HG03135 (cell line): Measurements from ENCODE around the gene DCUN1D1.
"Not testable (repeated sequence)": the region's sequence is repeated elsewhere in the genome, so short reads cannot be mapped to it uniquely, and the experiment has no call there.

ENCODE experiments used
- ATAC-seq: cut with Tn5 transposase; IDR thresholded peaks from one replicate; pipeline ENCODE4 v1.9.1; 2021; ENCODE audit warnings: mild to moderate bottlenecking, moderate library complexity; ENCODE audit not compliant: unreplicated experiment

DCUN1D1 gene

DNA sequence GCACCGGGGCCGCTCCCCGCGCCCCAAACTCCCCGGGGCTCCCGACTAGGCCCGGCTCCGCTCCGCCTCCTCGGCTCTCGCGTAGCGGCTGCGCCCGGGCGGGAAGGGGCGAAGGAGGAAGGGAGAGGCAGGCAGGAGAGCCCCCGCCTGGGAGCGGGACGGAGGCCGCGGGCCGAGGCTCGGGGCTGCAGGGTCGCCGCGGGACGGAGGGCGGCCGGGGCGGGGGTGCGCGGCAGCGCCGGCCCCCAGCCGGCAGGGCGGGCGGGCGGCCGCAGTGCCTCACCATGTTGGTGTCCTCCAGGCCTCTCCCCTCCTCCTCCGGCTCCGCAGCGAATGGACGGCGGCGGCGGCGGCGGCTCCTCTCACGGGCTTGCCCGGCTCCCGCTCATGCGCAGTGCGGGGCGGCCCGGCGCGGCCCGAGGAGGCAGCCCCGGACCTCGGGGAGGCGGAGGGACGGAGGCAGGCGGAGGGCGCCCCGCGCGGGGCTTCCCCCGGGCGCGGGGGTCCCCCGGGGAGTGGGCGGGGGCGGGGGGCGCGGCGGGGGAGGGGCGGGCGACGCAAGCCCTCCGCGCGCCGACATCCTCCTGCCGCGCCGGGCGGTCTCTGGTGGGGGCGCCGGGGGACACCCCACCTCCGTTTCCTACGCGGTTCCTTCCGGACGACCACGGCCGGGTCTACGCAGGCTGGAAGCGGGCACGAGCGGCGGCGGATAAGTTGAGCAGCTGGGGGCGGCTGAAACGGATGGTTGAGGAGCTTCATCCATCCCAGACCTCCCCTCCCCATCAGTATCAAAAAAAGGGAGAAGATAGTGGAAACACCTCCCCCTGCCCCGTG, at the start of gene DCUN1D1:
DCUN1D1 (minus strand) TSS at position 335 of the 834 bp plus-strand sequence; CDS start at position 286, 49 bp downstream.
- peak; percentile 90 for ATAC-seq

DNA sequence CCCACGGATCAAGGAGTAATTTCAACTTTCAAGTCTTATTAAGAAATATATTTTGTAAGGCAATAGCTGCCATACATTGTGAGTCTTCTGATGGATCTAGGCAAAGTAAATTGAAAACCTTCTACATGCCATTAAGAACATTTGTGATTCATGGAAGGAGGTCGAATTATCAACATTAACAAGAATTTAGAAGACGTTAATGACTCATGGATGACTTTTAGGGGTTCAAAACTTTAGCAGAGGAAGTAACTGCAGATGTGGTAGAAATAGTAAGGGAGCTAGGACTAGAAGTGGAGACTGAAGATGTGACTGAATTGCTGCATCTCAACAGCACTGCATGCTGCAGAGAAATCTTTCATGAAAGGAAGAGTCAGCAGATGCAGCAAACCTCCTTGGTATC, 48.1 kb upstream of the DCUN1D1 start:
- ATAC-seq, result no peak

DNA sequence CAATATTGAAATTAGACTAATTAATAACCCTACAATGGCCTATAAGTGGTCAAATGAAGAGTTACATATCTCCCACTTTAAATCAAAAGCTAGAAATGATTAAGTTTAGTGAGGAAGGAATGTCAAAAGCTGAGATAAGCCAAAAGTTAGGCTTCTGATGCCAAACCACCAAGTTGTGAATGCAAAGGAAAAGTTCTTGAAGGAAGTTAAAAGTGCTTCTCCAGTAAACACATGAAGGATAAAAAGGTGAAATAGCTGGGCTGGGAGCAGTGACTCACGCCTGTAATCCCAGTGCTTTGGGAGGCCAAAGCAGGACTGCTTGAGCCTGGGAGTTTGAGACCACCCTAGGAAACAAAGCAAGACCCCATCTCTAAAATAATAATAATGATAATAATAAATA, 46.9 kb upstream of the DCUN1D1 start:
- ATAC-seq, result no peak

DNA sequence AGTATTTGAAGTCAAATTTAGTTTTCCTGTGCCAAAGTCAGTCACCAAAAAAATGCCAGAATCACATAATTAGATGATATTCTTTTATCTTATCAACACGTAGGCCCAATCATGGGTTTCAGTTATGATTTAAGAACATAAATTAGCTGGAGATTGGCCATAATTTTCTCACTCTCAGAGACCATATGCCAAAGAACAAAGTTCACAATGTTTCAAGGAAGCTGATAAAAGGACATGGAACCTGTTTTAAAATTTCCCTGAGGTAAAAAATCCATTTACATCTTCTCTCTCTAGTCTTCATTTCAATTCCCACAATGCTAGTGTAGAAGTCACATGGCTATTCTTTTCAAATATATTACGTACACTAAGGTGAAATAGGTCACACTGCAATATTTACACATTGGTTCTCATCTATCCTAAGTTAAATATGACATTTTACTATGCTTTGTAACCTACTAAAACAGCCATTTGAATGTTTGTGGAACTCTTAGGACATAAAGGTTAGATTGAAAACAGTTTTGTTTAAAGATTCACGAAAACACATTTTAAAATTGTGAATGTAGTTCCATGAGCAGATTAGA, 42.7 kb upstream of the DCUN1D1 start:
- no peak for ATAC-seq

DNA sequence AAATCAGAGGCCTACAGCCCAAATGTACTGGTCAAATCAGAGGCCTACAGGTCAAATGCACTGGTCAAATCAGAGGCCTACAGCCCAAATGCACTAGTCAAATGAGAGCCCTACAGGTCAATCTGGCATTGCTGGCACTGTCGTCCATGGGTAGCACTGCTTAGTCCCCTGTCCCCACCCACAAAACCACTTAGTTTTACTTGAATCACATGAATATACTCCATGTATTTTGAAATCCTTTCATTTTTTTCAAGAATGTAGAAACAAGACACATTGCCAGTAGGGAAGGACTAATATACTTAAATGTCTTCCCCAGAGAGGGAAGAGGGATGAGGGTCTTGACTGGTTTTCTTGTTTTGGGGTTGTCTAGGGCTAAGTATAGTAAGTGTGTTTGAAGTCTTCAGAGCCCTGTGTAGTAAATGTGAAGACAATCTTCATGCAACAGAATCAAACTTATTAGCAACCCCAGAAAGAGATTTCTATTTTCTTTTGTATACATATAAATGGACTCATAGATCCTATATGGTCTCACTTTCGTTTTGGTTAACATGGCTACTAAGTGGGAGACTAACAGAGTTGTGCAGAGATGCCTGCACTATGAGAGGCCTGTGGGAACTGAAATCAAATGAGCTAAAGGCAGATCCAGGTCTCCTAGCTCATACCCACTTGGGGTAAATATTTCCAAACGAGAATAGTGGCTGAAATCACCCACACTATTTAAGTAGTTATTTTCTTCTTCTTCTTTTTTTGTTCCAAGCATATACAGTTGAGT, 38.3 kb upstream of the DCUN1D1 start:
- ATAC-seq, result no peak

DNA sequence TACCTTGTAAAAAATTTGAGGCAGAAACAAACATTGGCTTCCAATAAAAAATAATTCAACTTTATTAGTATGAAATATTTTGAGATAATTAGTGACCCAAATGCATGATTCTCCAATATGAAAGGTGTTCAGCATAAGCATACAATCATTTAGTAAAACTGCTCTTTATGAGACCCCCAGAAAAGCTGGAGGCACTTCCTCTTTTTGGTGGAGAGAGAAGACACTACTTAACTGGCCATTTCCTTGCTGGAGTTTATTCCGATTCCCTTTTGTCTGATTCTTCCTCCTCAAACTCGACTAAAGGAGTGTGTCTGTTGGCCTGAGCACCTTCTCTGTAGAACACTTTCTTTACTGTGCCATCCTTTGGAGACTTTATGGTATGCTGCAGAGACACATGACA, 34.8 kb upstream of the DCUN1D1 start:
- no peak for ATAC-seq

DNA sequence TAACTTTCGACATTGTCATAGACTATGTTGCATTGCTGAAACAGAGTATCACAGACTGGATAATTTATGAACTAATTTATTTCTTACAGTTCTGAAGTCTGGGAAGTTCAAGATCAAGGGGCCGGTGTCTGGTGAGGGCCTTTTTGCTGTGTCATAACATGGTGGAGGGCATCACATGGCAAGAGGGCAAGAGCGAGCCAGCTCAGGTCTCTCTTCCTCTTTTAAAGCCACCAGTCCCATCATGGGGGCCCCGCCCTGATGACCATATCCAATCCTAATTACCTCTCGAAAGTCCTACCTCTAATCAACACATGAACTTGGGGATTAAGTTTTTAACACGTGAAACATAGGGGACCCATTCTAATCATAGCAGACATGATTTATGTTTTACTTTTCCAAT, 33.5 kb upstream of the DCUN1D1 start:
- ATAC-seq, result no peak

DNA sequence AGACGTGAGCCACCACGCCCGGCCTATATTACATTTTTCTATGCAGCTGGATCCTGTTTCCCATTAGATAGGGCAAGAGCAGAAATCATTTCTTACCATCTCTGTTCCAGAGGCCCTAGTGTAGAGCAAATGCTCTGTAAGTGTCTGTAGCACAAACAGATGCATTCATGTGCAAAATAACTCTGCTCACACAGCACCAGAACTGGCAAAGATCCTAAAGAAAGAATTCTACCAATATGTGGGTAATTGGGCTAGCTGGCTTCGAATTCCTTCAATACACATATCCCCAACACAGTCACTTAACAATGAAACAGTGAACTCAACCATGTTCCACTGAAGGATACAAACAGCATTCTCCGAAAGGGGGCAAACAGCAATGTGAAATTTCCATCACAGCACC, 32.7 kb upstream of the DCUN1D1 start:
- no peak for ATAC-seq

DNA sequence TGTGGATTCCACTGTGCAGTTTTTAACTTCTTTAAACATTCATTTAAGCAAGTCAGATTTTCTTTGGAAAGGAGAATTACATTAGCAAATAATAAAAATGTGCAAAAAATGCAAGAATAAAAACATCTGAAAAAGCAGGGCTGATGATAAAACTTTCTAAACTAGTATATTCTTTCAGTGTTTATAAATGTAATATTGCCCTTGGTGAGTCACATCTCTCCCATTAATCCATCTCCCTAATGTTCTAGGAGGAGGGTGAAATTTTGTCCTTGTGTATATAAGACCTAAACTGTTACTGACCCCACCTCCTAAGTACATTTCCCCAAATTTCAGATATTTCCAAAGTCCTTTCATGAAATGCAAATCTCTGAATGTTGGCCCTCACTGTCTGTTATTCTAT, 28.5 kb upstream of the DCUN1D1 start:
- ATAC-seq, result no peak

DNA sequence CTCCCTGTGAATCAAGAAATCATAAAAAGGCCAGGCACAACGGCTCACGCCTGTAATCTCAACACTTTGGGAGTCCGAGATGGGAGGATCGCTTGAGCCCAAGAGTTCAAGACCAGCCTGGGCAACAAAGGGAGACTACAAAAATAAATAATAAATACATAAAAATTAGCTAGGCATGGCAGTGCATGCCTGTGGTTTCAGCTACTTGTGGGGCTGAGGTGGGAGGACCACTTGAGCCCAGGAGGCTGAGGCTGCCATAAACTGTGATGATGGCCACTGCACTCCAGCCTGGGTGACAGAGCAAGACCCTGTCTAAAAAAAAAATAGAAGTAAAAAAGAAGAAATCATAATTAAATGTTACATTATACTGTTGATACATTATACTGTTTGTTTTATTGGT, 28.0 kb upstream of the DCUN1D1 start:
- no peak for ATAC-seq

DNA sequence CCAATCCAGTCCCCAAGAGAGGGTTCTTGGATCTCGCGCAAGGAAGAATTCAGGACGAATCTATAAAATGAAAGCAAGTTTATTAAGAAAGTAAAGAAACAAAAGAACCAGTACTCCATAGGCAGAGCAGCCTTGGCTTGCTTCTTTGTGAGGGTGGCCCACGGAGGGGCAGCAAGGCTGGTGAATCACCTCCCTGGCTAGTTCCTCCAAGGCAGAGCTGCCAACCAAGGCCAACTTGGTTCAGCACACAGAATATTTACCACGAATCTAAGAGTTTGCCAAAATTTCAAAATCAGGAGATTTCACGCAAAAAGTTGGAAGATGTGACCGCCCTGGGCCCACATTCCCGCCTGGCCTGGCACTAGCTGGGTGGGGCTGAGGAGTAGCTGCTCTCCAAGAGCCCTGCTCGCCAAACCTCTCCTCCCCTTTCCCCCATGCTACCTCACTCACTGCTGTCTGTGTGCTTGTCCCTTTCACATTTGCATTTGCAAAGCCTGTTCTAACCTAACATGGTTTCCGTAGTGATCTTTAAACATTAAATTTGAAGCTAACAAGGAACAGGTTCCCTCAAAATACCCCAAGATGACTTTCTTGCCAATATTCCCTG, 26.2 kb upstream of the DCUN1D1 start:
- ATAC-seq, result no peak

DNA sequence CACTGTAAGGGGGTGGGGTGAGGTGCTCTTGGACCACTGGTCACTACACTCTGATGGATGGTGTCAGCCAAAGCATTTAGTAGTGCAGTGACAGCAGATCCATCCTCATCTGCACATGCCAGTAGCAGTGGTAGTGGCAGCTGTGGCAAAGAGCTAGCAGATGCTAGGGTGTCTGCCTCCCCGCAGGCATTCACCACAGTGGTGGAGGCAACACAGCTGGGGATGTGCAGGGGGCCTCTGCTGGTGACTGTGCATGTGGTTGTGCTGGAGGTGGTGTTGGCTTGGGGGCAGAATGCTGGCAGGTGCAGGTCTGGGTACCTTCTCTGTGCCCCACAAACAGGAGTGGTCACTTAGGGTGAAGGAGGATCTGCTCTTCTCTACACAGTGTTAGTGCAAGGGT, 19.4 kb upstream of the DCUN1D1 start:
- no peak for ATAC-seq

DNA sequence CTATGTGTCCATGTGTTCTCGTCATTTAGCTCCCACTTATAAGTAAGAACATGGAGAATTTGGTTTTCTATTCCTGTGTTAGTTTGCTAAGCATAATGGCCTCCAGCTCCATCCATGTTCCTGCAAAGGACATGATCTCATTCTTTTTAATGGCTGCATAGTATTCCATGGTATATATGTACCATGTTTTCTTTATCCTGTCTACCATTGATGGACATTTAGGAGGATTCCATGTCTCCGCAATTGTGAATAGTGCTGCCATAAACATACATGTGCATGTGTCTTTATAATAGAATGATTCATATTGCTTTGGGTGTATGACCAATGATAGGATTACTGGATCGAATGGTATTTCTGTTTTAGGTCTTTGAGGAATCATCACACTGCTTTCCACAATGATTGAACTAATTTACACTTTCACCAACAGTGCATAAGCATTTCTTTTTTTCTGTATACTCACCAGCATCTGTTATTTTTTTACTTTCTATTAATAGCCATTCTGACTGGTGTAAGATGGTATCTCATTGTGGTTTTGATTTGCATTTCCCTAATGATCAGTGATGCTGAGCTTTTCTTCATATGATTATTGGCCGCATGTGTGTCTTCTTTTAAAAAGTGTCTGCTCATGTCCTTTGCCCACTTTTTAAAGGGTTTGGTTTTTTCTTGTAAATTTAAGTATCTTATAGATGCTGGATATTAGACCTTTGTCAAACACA, 13.3 kb upstream of the DCUN1D1 start:
- ATAC-seq, result not testable (repeated sequence)

DNA sequence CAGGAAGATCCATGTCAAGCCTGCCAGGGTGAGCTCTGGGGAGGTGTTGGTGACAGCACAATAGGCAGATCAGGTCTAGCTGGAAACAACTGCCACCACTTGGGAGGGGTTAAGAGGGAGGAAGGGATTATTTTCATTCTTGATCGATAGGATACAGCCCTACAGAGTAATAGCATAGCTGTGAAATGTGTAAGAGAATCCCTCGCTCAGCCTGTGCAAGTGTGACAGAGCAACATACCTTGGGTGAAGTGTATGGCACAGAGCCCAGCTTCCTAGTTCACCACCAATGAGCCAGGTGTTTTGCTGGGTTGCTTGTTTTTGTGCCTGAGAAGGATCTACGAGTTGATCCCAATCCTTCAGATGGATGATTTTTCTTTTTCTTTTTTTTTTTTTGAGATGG, 9.2 kb upstream of the DCUN1D1 start:
- ATAC-seq, result no peak

DNA sequence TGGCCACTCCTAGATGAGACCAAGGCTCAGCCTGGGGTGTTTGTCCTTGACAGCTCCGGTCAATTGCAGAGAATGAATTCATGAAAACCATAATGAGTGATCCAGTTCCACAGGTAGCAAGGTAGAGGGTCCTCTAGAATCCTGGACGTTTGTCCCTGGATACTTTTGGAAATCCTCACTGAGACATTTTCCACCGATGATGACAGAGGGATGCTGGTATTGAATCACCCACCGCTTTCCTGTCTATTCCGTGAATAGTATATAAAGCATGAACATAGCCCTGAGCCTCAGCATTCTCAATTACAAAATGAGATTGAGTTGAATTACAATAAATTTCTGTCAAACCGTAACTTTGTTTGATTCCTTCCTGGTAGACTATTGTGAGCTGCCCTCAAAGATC, 5.7 kb upstream of the DCUN1D1 start:
- no peak for ATAC-seq

DNA sequence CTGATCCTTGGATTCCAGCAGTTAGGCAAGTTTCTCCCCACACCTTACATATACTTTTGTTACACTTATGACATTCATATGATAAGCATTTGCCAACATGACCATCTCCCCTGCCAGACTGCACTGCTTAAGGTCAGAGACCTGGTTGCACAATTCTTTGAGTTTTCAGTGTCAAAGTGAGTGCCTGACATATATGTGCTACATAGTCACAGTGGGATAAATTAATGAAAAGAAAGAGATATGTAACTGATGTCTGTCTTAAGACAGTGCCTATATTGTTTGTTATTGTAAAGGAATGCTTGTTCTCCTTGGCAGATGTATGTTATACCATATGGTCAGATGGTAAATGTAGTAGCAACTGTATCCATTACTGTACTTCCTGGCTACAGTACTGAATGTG, 3.5 kb upstream of the DCUN1D1 start:
- ATAC-seq, result no peak

DNA sequence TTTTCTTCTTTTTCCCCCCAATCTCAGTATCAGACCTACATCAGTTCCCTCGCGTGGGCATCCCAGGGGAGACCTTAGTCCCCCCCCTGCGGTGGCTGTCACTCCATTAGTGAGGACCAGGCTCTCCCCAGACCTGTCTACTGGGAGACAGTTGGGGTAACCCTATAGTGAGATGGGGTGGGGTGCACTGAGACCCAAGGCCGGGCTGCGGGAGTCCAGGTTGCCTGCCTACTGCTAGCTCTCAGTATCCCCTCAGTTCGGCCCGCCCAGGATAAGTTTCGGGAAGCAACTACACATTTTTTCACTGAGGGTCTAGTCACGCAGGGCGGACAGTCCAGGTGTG, 671 bp upstream of the DCUN1D1 start:
- ATAC-seq, result no peak

DNA sequence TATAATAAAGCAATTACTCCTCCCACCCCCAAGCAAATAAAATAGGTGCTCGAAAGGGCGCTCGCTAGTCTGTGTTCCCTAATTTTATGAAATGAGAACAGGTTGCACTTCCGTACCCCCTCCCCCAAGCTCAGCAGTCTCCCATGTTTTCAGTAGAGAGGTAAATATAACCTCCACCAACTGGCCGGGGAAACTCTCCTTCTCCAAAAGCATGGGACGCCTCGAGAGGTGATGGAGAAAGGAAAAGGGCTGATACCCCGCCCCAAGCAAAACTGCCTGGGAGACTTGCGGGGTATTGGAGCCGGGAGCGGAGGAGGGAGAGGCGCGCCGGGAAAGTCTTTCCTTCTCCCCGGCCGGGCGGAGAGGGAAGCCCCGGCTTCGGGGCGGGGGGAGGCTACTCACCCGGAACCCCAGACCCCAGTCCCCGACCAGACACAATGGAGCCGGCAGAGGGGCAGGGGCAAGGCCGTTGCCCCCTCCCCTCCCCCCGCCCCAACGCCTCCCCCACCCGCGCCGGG, 605 bp downstream of the DCUN1D1 start:
- peak; percentile 11 for ATAC-seq

DNA sequence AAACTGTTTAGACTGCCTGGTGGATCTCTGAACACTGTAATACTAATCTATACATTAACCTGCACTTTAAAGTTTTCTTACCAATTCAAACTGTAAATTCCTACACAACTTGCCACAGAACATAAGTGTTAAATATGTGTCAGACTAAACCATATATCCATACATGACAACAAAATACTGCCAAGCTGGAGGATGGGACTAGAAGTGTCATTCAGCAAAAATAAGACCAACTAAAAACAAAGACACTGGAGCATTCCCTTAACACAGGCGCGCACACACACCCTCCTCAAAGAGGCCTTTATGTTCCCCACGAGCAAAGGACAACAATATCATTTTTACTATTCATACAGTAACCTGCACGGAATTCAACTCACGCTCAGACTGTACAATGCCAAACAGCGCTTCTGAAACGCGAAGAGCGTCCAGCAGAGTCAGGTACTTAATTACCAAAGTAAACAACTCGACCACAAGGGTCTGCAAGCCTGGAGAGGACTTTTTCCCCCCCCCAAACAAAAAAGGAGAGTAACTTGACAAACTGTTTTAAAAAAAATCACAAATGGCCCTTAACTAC, 1.1 kb downstream of the DCUN1D1 start:
- ATAC-seq, result no peak

DNA sequence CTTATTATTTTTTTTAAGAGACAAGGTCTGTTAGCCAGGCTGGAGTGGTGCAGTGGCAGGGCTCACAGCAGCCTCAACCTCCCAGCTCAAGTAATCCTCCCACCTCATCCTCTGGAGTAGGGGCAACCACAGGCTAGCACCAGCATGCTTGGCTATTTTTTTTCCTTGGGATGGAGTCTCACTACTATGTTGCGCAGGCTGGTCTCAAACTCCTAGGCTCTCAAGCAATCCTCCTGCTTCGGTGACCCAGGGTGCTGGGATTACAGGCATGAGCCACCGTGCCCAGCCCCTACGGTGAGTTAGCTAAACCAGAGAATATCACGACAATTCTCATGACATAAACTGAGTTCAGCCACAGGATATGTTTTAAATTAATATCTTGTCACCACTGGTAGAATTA, 2.0 kb downstream of the DCUN1D1 start:
- ATAC-seq, result no peak
